KMS-11 (cell line): ENCODE measurements around the gene PTPRQ.

Experiments used
- H2AFZ ChIP-seq: fragments of 200-600 bp; sonication (generic); 2 replicates; pipeline ENCODE4 v1.6.1; 2016; ENCODE audit warnings: antibody characterized with exemption, mixed run types, low read depth
- H3K27ac ChIP-seq: fragments of 200-600 bp; sonication (generic); 2 replicates; pipeline ENCODE4 v1.6.1; 2016; ENCODE audit warnings: mild to moderate bottlenecking, mixed run types
- H3K27me3 ChIP-seq: fragments of 200-600 bp; sonication (generic); 2 replicates; pipeline ENCODE4 v1.6.1; 2017; ENCODE audit warnings: mild to moderate bottlenecking, low read depth, mixed run types, moderate library complexity; ENCODE audit not compliant: insufficient read depth
- H3K36me3 ChIP-seq: fragments of 200-600 bp; sonication (generic); 2 replicates; pipeline ENCODE4 v1.6.1; 2017; ENCODE audit warnings: mild to moderate bottlenecking, mixed run types; ENCODE audit not compliant: insufficient read depth
- H3K4me1 ChIP-seq: fragments of 200-600 bp; sonication (generic); 2 replicates; pipeline ENCODE4 v1.6.1; 2016; ENCODE audit warnings: mild to moderate bottlenecking, low read depth, mixed run types; ENCODE audit not compliant: poor library complexity, severe bottlenecking
- H3K4me2 ChIP-seq: fragments of 200-600 bp; sonication (generic); 2 replicates; pipeline ENCODE4 v1.7.0; 2016; ENCODE audit warnings: mild to moderate bottlenecking, mixed run types
- H3K4me3 ChIP-seq: fragments of 200-600 bp; sonication (generic); IDR thresholded peaks from 2 replicates; pipeline ENCODE4 v1.6.1; 2017; ENCODE audit warnings: low read depth, low read length, mixed read lengths; ENCODE audit not compliant: insufficient read depth
- H3K79me2 ChIP-seq: fragments of 200-600 bp; sonication (generic); 2 replicates; pipeline ENCODE4 v1.6.1; 2016; ENCODE audit warnings: low read depth, mixed run types; ENCODE audit not compliant: insufficient read depth
- H3K9ac ChIP-seq: fragments of 200-600 bp; sonication (generic); 2 replicates; pipeline ENCODE4 v1.6.1; 2016; ENCODE audit warnings: mild to moderate bottlenecking, mixed run types
- H4K20me1 ChIP-seq: fragments of 200-600 bp; sonication (generic); 2 replicates; pipeline ENCODE4 v1.6.1; 2016; ENCODE audit warnings: mild to moderate bottlenecking, mixed run types; ENCODE audit not compliant: insufficient read depth
- CTCF ChIP-seq: fragments of 200-600 bp; sonication (generic); conservative IDR thresholded peaks from 2 replicates; pipeline ENCODE4 v1.6.1; 2017; ENCODE audit warnings: low read depth, mild to moderate bottlenecking, antibody characterized with exemption, low read length, moderate library complexity, mixed read lengths

The PTPRQ gene

DNA sequence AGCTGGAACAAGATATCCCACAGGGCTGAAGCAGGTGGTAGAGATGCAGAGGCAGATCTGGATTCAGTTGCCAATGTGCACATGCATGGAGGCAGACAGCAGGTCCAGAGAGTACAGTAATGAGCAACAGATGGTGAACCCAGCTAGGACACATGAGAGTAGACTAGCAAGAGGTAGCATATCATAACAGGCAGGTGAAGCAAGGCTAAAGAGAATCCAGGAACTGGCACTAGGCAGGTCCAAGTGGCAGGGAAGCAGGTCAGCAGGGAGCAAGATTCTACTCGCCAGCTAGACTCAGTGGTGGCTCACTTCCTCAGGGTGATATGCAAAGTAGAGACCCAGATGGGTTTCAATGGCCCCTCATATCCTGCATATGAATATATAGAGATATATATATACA is 248.1 kb downstream of the PTPRQ start:
- no peak overlapping the region for H2AFZ ChIP-seq
- no peaks in the 10 kb centered on the region for H3K27me3 ChIP-seq
- no peaks in the 10 kb centered on the region for H3K79me2 ChIP-seq
- H3K9ac ChIP-seq = no peak overlapping the region
- no peak for TF ChIP-seq CTCF
- no peak overlapping the region for H3K4me2 ChIP-seq
- H4K20me1 ChIP-seq = no peaks in the 10 kb centered on the region
- H3K4me1 ChIP-seq = peaks cover 4% of the 10 kb centered on the region
- no peaks in the 10 kb centered on the region for H3K36me3 ChIP-seq
- no peak overlapping the region for H3K27ac ChIP-seq
- H3K4me3 ChIP-seq = no peak overlapping the region

GRCh38 chr12:80697270-80697887 is 253.3 kb downstream of the PTPRQ start:
- no peak overlapping the region for H3K4me3 ChIP-seq
- H2AFZ ChIP-seq = no peak overlapping the region
- no peak overlapping the region for H3K4me2 ChIP-seq
- no peak overlapping the region for H3K27ac ChIP-seq
- H3K9ac ChIP-seq = no peak overlapping the region
- no peak for TF ChIP-seq CTCF
- no peaks in the 10 kb centered on the region for H3K27me3 ChIP-seq
- peaks cover 25% of the 10 kb centered on the region for H3K4me1 ChIP-seq
- no peaks in the 10 kb centered on the region for H3K36me3 ChIP-seq
- no peaks in the 10 kb centered on the region for H3K79me2 ChIP-seq
- H4K20me1 ChIP-seq = no peaks in the 10 kb centered on the region

GRCh38 chr12:80698256-80698655 is 254.2 kb downstream of the PTPRQ start:
- TF ChIP-seq CTCF = no peak

GRCh38 chr12:80698847-80699542 is 255.0 kb downstream of the PTPRQ start:
- H3K4me1 ChIP-seq = peaks cover 36% of the 10 kb centered on the region
- no peak overlapping the region for H3K27ac ChIP-seq
- TF ChIP-seq CTCF = no peak
- H3K4me2 ChIP-seq = no peak overlapping the region
- H3K4me3 ChIP-seq = no peak overlapping the region
- H3K9ac ChIP-seq = no peak overlapping the region
- H2AFZ ChIP-seq = no peak overlapping the region
- no peaks in the 10 kb centered on the region for H3K79me2 ChIP-seq
- H3K27me3 ChIP-seq = no peaks in the 10 kb centered on the region
- H4K20me1 ChIP-seq = no peaks in the 10 kb centered on the region
- no peaks in the 10 kb centered on the region for H3K36me3 ChIP-seq

More at GRCh38 chr12:80698256-80698655, 254.2 kb downstream of the PTPRQ start:
- Histone ChIP-seq H3K36me3 (no peaks in the 10 kb centered on the region), H3K27ac (no peak overlapping the region), H3K27me3 (no peaks in the 10 kb centered on the region), H3K79me2 (no peaks in the 10 kb centered on the region), H3K9ac (no peak overlapping the region), H2AFZ (no peak overlapping the region), H4K20me1 (no peaks in the 10 kb centered on the region), H3K4me2 (no peak overlapping the region), H3K4me3 (no peak overlapping the region), H3K4me1 (peaks cover 29% of the 10 kb centered on the region)
